ENCODE data around the gene SIVA1. TPM values are rescaled to one million over a fixed set of nuclear protein-coding genes. Genes with fewer than 3 reads are reported as not detected.
A peak's percentile ranks its signal among the peaks of the same experiment; 100 is the strongest.

SIVA1 gene
- polyA plus RNA-seq (2012; ENCODE audit: insufficient read depth, insufficient read length) = 269 TPM

- DNase-seq (ENCODE audit: low read depth, low spot score) = peak; percentile 99
- peak within 1 kb of the TSS; percentile 97 for H3K4me3 ChIP-seq (ENCODE audit: low read length)
Observed at GRCh38 chr14:104752735-104753527, at the start of gene SIVA1. Gene SIVA1 (plus strand): TSS chr14:104753147. CDS start chr14:104753202, 55 bp downstream.

- no peak for DNase-seq (ENCODE audit: low read depth, low spot score)
- H3K4me3 ChIP-seq (ENCODE audit: low read length) = no peak overlapping the region
Observed at GRCh38 chr14:104703269-104703668, 49.7 kb upstream of the SIVA1 start.

- no peak overlapping the region for H3K4me3 ChIP-seq (ENCODE audit: low read length)
- no peak for DNase-seq (ENCODE audit: low read depth, low spot score)
Observed at GRCh38 chr14:104704252-104704651, 48.7 kb upstream of the SIVA1 start.

GRCh38 chr14:104705340-104706047, 47.5 kb upstream of the SIVA1 start:
- no peak for DNase-seq (ENCODE audit: low read depth, low spot score)
- no peak overlapping the region for H3K4me3 ChIP-seq (ENCODE audit: low read length)

- no peak overlapping the region for H3K4me3 ChIP-seq (ENCODE audit: low read length)
- DNase-seq (ENCODE audit: low read depth, low spot score) = no peak
Observed at GRCh38 chr14:104706733-104707607, 46.0 kb upstream of the SIVA1 start.

GRCh38 chr14:104707608-104708595, 45.0 kb upstream of the SIVA1 start:
- no peak for DNase-seq (ENCODE audit: low read depth, low spot score)
- no peak overlapping the region for H3K4me3 ChIP-seq (ENCODE audit: low read length)

- peak; percentile 43 for DNase-seq (ENCODE audit: low read depth, low spot score)
- no peak overlapping the region for H3K4me3 ChIP-seq (ENCODE audit: low read length)
Observed at GRCh38 chr14:104708606-104709268, 44.2 kb upstream of the SIVA1 start.

GRCh38 chr14:104709387-104710039, 43.4 kb upstream of the SIVA1 start:
- DNase-seq (ENCODE audit: low read depth, low spot score) = no peak
- H3K4me3 ChIP-seq (ENCODE audit: low read length) = no peak overlapping the region

- DNase-seq (ENCODE audit: low read depth, low spot score) = no peak
- H3K4me3 ChIP-seq (ENCODE audit: low read length) = no peak overlapping the region
Observed at GRCh38 chr14:104710071-104710735, 42.7 kb upstream of the SIVA1 start.

GRCh38 chr14:104712881-104713734, 39.8 kb upstream of the SIVA1 start:
- H3K4me3 ChIP-seq (ENCODE audit: low read length) = no peak overlapping the region
- no peak for DNase-seq (ENCODE audit: low read depth, low spot score)

GRCh38 chr14:104714066-104714465, 38.9 kb upstream of the SIVA1 start:
- no peak for DNase-seq (ENCODE audit: low read depth, low spot score)
- H3K4me3 ChIP-seq (ENCODE audit: low read length) = no peak overlapping the region

- no peak for DNase-seq (ENCODE audit: low read depth, low spot score)
- no peak overlapping the region for H3K4me3 ChIP-seq (ENCODE audit: low read length)
Observed at GRCh38 chr14:104714681-104715080, 38.3 kb upstream of the SIVA1 start.

GRCh38 chr14:104715416-104715815, 37.5 kb upstream of the SIVA1 start:
- H3K4me3 ChIP-seq (ENCODE audit: low read length) = no peak overlapping the region
- DNase-seq (ENCODE audit: low read depth, low spot score) = no peak

- DNase-seq (ENCODE audit: low read depth, low spot score) = no peak
- H3K4me3 ChIP-seq (ENCODE audit: low read length) = no peak overlapping the region
Observed at GRCh38 chr14:104715871-104716270, 37.1 kb upstream of the SIVA1 start.

GRCh38 chr14:104717137-104717536, 35.8 kb upstream of the SIVA1 start:
- no peak overlapping the region for H3K4me3 ChIP-seq (ENCODE audit: low read length)
- no peak for DNase-seq (ENCODE audit: low read depth, low spot score)

GRCh38 chr14:104717646-104718045, 35.3 kb upstream of the SIVA1 start:
- no peak for DNase-seq (ENCODE audit: low read depth, low spot score)

More at GRCh38 chr14:104717646-104718045, 35.3 kb upstream of the SIVA1 start:
- no peak overlapping the region for H3K4me3 ChIP-seq (ENCODE audit: low read length)

Measured in Jurkat, Clone E6-1 (cell line).